NOMO-1 (cell line): ENCODE data around the gene HOXA6.

ENCODE experiments used
- DNase-seq, 2 experiments: peaks; one replicate each; lab custom pipeline; 2025; ENCODE audit not compliant: unreplicated experiment in 2 of 2; lab: John Stamatoyannopoulos, UW

HOXA6 gene

GRCh38 chr7:27163288-27164044 lies 15.9 kb upstream of the HOXA6 start:
- no peak for DNase-seq

GRCh38 chr7:27162561-27163287 lies 15.2 kb upstream of the HOXA6 start:
- no peak for DNase-seq

- DNase-seq, result no peak
Observed at GRCh38 chr7:27161721-27162560, 14.4 kb upstream of the HOXA6 start.

GRCh38 chr7:27161214-27161720 lies 13.7 kb upstream of the HOXA6 start:
- peak; percentile 69 to 89 for DNase-seq

GRCh38 chr7:27160546-27161213 lies 13.1 kb upstream of the HOXA6 start:
- peak; percentile 84 to 86 for DNase-seq

- peak in 1 of 2 experiments; percentile 69 for DNase-seq
Observed at GRCh38 chr7:27160145-27160545, 12.6 kb upstream of the HOXA6 start.

- DNase-seq, result peak in 1 of 2 experiments; percentile 69
Observed at GRCh38 chr7:27159266-27160144, 11.9 kb upstream of the HOXA6 start.

GRCh38 chr7:27158436-27159265 lies 11.1 kb upstream of the HOXA6 start:
- DNase-seq, result peak in 1 of 2 experiments; percentile 40

GRCh38 chr7:27157702-27158431 lies 10.3 kb upstream of the HOXA6 start:
- DNase-seq, result peak in 1 of 2 experiments; percentile 47

- DNase-seq, result no peak
Observed at GRCh38 chr7:27156916-27157701, 9.5 kb upstream of the HOXA6 start.

- DNase-seq, result peak; percentile 75 to 86
Observed at GRCh38 chr7:27156508-27156898, 8.9 kb upstream of the HOXA6 start, which contains the start of gene HOXA7. Gene HOXA7, minus strand, starts transcription at chr7:27156675. Its CDS starts 130 bp downstream, at chr7:27156545.

- DNase-seq, result peak in 1 of 2 experiments; percentile 35
Observed at GRCh38 chr7:27155816-27156507, 8.4 kb upstream of the HOXA6 start.

- DNase-seq, result no peak
Observed at GRCh38 chr7:27154901-27155815, 7.6 kb upstream of the HOXA6 start.

- DNase-seq, result no peak
Observed at GRCh38 chr7:27154369-27154768, 6.8 kb upstream of the HOXA6 start.

GRCh38 chr7:27153526-27153925 lies 6.0 kb upstream of the HOXA6 start:
- DNase-seq, result no peak
